Hepatocyte (in vitro differentiated cells): ENCODE measurements around the gene PMFBP1. TPM values are rescaled to one million over a fixed set of nuclear protein-coding genes. Genes with fewer than 3 reads are reported as not detected.
"Not testable (repeated sequence)": the region's sequence is repeated elsewhere in the genome, so short reads cannot be mapped to it uniquely, and the experiment has no call there.

Experiments
- DNase-seq: peaks from one replicate; pipeline ENCODE4 v3.0.0-alpha.2; 2016; ENCODE audit warnings: low spot score
- H2AFZ ChIP-seq: fragments of 200-600 bp; sonication (generic); 2 replicates; pipeline ENCODE4 v1.6.0; 2016; ENCODE audit warnings: antibody characterized with exemption, mild to moderate bottlenecking
- H3K27ac ChIP-seq: fragments of 200-600 bp; sonication (generic); 2 replicates; pipeline ENCODE4 v1.5.1; 2016; ENCODE audit warnings: mild to moderate bottlenecking
- H3K27me3 ChIP-seq: fragments of 200-600 bp; sonication (generic); 2 replicates; pipeline ENCODE4 v1.6.1; 2016
- H3K36me3 ChIP-seq: fragments of 200-600 bp; sonication (generic); replicated peaks from 2 replicates; pipeline ENCODE4 v1.5.1; 2016; ENCODE audit warnings: low read depth; ENCODE audit not compliant: insufficient read depth
- H3K4me1 ChIP-seq: fragments of 200-600 bp; sonication (generic); 2 replicates; pipeline ENCODE4 v1.5.1; 2016; ENCODE audit warnings: mild to moderate bottlenecking, moderate library complexity; ENCODE audit not compliant: insufficient read depth
- H3K4me2 ChIP-seq: fragments of 200-600 bp; sonication (generic); 2 replicates; pipeline ENCODE4 v1.6.0; 2016
- H3K4me3 ChIP-seq: fragments of 200-600 bp; sonication (generic); 2 replicates; pipeline ENCODE4 v1.5.1; 2016; ENCODE audit warnings: mild to moderate bottlenecking
- H3K79me2 ChIP-seq: fragments of 200-600 bp; sonication (generic); 2 replicates; pipeline ENCODE4 v1.6.0; 2017; ENCODE audit warnings: mild to moderate bottlenecking
- H3K9me2 ChIP-seq: fragments of 200-600 bp; sonication (generic); replicated peaks from 2 replicates; pipeline ENCODE4 v1.6.0; 2017; ENCODE audit warnings: mild to moderate bottlenecking; ENCODE audit not compliant: insufficient read depth
- H3K9me3 ChIP-seq: fragments of 200-600 bp; sonication (generic); 2 replicates; pipeline ENCODE4 v1.5.1; 2016; ENCODE audit warnings: low read depth, mild to moderate bottlenecking
- H4K20me1 ChIP-seq: fragments of 200-600 bp; sonication (generic); 2 replicates; pipeline ENCODE4 v1.6.0; 2016; ENCODE audit warnings: mild to moderate bottlenecking; ENCODE audit not compliant: insufficient read depth, poor library complexity, severe bottlenecking
- EZH2 ChIP-seq: fragments of 200-600 bp; sonication (generic); IDR thresholded peaks from 2 replicates; pipeline ENCODE4 v1.6.1; 2016; ENCODE audit warnings: antibody characterized with exemption, mild to moderate bottlenecking, borderline replicate concordance
- EZH2phosphoT487 ChIP-seq: fragments of 200-600 bp; sonication (generic); IDR thresholded peaks from one replicate; pipeline ENCODE4 v1.6.1; 2018; ENCODE audit warnings: antibody characterized with exemption, mild to moderate bottlenecking, low read depth, moderate library complexity; ENCODE audit not compliant: unreplicated experiment, severe bottlenecking
- WGBS: methylation state at CpG from one replicate; pipeline ENCODE4 v1.1.6; 2016; ENCODE audit warnings: low lambda C conversion rate; ENCODE audit errors: missing lambda C conversion rate; 5-methylcytosine and 5-hydroxymethylcytosine counted together
- polyA plus RNA-seq: library from polyadenylated mRNA; unstranded; fragments of >200 nt; fragmentation: Nextera tagmentation; extraction: Ambion mirVana; gene quantifications from 2 replicates; pipeline ENCODE4 v1.2.1, GENCODE V29; 2016
- total RNA-seq: library from RNA; depleted of rRNA; stranded (reverse); fragments of >200 nt; gene quantifications from 2 replicates; pipeline ENCODE4 v1.2.3, GENCODE V29; 2014
- TF ChIP-seq, protein P1 (sequence below): fragments of 200-600 bp; sonication (generic); IDR thresholded peaks from 2 replicates; pipeline ENCODE4 v1.5.1; 2016; ENCODE audit warnings: antibody characterized with exemption, mild to moderate bottlenecking; ENCODE audit not compliant: poor library complexity

PMFBP1 gene
- total and polyA plus RNA-seq, 2 experiments from 2014 or later, result 1.4 to 3.4 TPM

DNA sequence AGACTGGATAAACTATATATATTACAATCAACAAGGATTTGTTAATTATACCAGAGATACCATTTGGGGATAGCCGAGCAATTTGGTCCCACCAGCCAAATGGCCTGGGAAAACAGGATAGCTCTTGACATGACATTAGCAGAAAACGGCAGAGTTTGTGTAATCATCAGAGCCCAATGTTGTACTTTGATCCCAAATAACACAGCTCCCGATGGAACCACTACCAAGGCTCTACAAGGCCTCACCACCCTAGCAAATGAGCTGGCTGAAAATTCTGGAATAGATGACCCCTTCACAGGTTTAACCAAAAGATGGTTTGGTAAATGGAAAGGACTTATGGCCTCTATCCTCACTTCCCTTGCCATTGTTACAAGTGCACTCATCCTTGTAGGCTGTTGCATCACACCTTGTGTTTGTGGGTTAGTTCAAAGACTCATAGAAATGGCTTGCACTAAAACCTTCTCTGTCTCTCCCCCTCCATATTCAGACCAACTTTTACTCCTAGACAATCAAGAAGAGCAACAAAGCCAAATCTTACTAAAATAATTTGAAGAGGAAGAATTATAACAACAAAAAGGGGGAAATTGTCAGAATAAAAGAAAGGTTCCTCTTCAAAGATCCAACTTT, 88.1 kb downstream of the PMFBP1 start:
- Histone ChIP-seq H3K4me1 (no peaks in the 10 kb centered on the region), H4K20me1 (no peaks in the 10 kb centered on the region), H3K4me2 (no peak overlapping the region), H3K27ac (no peak overlapping the region), H3K36me3 (no peaks in the 10 kb centered on the region), H3K4me3 (no peak overlapping the region), H3K9me3 (no peaks in the 10 kb centered on the region), H3K9me2 (no peaks in the 10 kb centered on the region), H2AFZ (no peak overlapping the region), H3K27me3 (no peaks in the 10 kb centered on the region), H3K79me2 (no peaks in the 10 kb centered on the region)
- 41% methylated on average over 3 of the region's 3 CpGs for WGBS
- TF ChIP-seq EZH2, result no peak
- TF ChIP-seq EZH2phosphoT487, result no peak
- TF ChIP-seq, protein P1, sequence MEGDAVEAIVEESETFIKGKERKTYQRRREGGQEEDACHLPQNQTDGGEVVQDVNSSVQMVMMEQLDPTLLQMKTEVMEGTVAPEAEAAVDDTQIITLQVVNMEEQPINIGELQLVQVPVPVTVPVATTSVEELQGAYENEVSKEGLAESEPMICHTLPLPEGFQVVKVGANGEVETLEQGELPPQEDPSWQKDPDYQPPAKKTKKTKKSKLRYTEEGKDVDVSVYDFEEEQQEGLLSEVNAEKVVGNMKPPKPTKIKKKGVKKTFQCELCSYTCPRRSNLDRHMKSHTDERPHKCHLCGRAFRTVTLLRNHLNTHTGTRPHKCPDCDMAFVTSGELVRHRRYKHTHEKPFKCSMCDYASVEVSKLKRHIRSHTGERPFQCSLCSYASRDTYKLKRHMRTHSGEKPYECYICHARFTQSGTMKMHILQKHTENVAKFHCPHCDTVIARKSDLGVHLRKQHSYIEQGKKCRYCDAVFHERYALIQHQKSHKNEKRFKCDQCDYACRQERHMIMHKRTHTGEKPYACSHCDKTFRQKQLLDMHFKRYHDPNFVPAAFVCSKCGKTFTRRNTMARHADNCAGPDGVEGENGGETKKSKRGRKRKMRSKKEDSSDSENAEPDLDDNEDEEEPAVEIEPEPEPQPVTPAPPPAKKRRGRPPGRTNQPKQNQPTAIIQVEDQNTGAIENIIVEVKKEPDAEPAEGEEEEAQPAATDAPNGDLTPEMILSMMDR, result no peak
- DNase-seq, result no peak

DNA sequence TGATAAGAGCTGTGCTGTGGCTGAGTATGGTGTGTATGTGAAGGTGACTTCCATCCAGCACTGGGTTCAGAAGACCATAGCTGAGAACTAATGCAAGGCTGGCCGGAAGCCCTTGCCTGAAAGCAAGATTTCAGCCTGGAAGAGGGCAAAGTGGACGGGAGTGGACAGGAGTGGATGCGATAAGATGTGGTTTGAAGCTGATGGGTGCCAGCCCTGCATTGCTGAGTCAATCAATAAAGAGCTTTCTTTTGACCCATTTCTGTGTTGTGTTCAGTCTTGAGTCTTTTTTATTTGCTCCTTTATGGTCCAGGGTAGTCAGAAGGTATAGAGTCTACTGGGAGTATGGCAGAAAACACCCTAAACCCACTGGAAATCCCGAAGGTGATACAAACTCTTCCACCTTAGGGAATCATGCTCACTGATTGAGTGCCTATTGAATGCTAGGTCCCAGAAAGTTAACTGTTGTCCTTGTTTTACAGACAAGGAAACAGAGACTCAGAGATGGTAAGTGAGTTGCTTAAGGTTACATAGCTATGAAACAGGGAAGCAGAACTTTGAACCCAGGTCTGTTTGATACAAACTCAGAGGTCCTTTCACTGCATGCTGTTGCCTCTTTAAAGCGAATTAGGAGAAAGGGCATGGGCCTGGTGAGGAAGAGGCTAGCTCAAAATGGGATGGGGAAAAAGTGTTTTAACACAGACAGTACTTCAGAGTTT, 94.8 kb downstream of the PMFBP1 start:
- peaks cover 13% of the 10 kb centered on the region for H3K4me1 ChIP-seq
- not testable (repeated sequence) for H3K36me3 ChIP-seq, H3K27me3 ChIP-seq, H4K20me1 ChIP-seq, H3K79me2 ChIP-seq, H3K27ac ChIP-seq, H3K9me3 ChIP-seq, H3K4me2 ChIP-seq, H3K4me3 ChIP-seq, H2AFZ ChIP-seq, DNase-seq, H3K9me2 ChIP-seq
- 78% methylated on average over 1 of the region's 5 CpGs for WGBS

DNA sequence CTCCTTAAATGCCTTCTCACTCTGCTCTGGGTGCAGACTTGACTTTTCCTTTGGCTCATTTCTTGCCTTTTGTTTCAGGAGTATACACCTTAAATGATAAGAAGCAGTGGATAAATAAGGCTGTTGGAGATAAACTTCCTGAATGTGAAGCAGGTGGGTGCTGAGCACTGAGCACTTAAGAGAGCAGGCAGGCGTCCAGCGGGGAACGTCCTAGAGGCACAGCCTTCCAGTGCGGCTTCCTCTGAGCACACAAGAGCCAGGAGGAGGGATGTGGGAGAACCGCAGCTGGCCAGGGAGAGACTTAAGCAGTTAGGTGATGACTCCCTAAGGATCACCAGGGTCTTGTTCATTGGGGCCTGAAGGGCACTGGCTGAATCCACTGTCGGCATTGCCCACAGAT, 96.9 kb downstream of the PMFBP1 start:
- not testable (repeated sequence) for H3K4me2 ChIP-seq, H3K9me2 ChIP-seq, H3K27ac ChIP-seq, H3K9me3 ChIP-seq, DNase-seq, H3K4me3 ChIP-seq, H4K20me1 ChIP-seq, H2AFZ ChIP-seq, H3K36me3 ChIP-seq, H3K27me3 ChIP-seq, H3K79me2 ChIP-seq
- peaks cover 16% of the 10 kb centered on the region for H3K4me1 ChIP-seq
- WGBS, result 49% methylated on average over 2 of the region's 6 CpGs

DNA sequence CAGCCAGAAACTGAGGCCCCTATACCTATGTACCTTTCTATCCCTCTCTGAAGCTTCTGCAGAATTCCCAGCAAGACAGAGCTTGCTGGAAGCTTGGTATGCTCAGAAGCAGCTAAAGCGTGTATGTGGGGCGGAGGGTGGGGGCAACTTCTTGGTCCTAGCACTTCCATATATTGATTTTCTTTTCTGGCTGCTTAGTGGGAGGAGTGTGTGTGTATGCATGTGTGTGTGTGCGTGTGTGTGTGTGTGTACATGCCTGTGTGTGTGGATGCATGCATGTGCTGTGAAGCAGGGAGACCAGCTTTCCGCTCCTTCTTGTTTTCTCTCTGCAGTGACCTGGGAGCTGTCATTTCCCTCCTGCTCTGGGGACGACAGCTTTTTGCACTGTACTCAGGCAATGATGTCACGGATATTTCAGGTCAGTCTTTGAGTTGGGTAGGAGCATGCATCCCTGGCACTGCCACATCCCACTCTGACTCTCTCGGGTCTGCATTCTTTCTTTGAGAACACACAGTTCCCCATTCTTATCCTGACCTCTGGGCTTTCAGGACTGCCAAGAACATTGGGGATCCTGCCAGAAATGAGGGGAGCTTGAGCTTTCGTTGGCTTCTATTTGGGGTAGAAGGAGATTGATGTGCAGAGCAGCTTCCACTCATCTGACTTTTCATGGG, 98.3 kb downstream of the PMFBP1 start:
- Histone ChIP-seq H3K79me2 (no peaks in the 10 kb centered on the region), H3K4me2 (peak overlapping the region; percentile 51), H4K20me1 (no peaks in the 10 kb centered on the region), H2AFZ (peak overlapping the region; percentile 12), H3K4me3 (no peak overlapping the region), H3K9me3 (no peaks in the 10 kb centered on the region), H3K36me3 (no peaks in the 10 kb centered on the region), H3K4me1 (peaks cover 16% of the 10 kb centered on the region), H3K27ac (peak overlapping the region; percentile 77), H3K27me3 (no peaks in the 10 kb centered on the region), H3K9me2 (no peaks in the 10 kb centered on the region)
- 81% methylated on average over 8 of the region's 8 CpGs for WGBS
- TF ChIP-seq EZH2, result no peak
- TF ChIP-seq EZH2phosphoT487, result no peak
- TF ChIP-seq, protein P1, result no peak
- DNase-seq, result no peak
